ENCODE data around the gene HPS3. TPM values are rescaled to one million over a fixed set of nuclear protein-coding genes. Genes with fewer than 3 reads are reported as not detected.

The HPS3 gene
- total and polyA plus RNA-seq, 4 donors = 4.4 to 9.9 (median 7.7) TPM

DNA sequence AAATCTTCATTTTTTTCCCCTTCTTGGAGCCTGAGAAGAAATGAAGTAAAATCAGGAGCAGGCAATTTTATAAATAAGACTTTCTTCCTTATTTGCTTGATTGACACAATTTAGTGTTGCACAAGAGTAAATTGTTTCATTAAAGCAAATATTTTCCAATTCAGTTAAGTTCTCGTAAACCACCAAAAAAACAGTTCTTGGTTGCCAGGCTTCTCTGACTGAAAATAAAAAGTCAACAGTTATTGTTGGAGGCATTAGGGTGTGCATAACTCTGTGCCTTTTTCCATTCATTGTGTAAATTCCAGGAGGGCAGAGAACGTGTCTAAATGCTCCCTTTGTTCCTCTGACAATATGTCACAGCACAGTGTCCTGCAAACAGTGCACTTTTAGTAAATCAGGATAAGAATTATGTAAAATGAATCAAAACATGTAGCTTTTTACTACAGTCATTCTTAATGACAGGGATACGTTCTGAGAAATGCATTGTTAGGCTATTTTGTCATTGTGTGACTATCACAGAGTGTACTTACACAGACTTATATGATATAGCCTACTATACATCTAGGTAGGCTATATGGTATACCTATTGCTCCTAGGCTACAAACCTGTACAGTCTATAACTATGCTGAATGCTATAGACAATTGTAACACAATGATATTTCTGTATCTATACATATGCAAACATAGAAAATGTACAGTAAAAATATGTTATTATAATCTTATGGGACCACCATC is 92.5 kb downstream of the HPS3 start, which contains the start of gene CP:
Gene CP (minus strand): TSS at position 47 of the 735 bp plus-strand sequence. CDS start 37 bp downstream, at position 10.
- peak within 1 kb of the TSS; percentile 69 to 89 (median 79) for H3K4me3 ChIP-seq (ENCODE audit: low read depth in 1 of 3, low read length in 3 of 3)
- TF ChIP-seq, protein P1, sequence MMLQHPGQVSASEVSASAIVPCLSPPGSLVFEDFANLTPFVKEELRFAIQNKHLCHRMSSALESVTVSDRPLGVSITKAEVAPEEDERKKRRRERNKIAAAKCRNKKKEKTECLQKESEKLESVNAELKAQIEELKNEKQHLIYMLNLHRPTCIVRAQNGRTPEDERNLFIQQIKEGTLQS (IDR thresholded peaks at IDR 0.05) = no peak
- peak; percentile 41 to 43 for TF ChIP-seq RAD21 (IDR thresholded peaks at IDR 0.05)
- peak; percentile 70 for TF ChIP-seq YY1 (IDR thresholded peaks at IDR 0.05)
- TF ChIP-seq, protein P2, sequence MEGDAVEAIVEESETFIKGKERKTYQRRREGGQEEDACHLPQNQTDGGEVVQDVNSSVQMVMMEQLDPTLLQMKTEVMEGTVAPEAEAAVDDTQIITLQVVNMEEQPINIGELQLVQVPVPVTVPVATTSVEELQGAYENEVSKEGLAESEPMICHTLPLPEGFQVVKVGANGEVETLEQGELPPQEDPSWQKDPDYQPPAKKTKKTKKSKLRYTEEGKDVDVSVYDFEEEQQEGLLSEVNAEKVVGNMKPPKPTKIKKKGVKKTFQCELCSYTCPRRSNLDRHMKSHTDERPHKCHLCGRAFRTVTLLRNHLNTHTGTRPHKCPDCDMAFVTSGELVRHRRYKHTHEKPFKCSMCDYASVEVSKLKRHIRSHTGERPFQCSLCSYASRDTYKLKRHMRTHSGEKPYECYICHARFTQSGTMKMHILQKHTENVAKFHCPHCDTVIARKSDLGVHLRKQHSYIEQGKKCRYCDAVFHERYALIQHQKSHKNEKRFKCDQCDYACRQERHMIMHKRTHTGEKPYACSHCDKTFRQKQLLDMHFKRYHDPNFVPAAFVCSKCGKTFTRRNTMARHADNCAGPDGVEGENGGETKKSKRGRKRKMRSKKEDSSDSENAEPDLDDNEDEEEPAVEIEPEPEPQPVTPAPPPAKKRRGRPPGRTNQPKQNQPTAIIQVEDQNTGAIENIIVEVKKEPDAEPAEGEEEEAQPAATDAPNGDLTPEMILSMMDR (IDR thresholded peaks at IDR 0.05; ENCODE audit: low read depth, low read length, missing input control) = no peak
- TF ChIP-seq EGR1 (IDR thresholded peaks at IDR 0.05; ENCODE audit: low read depth in 2 of 2) = peak; percentile 35 to 95
- TF ChIP-seq, protein P3, sequence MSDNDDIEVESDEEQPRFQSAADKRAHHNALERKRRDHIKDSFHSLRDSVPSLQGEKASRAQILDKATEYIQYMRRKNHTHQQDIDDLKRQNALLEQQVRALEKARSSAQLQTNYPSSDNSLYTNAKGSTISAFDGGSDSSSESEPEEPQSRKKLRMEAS (IDR thresholded peaks at IDR 0.05) = peak; percentile 85
- peak; percentile 16 for TF ChIP-seq NR2F2 (IDR thresholded peaks at IDR 0.05)
- TF ChIP-seq, protein P4, sequence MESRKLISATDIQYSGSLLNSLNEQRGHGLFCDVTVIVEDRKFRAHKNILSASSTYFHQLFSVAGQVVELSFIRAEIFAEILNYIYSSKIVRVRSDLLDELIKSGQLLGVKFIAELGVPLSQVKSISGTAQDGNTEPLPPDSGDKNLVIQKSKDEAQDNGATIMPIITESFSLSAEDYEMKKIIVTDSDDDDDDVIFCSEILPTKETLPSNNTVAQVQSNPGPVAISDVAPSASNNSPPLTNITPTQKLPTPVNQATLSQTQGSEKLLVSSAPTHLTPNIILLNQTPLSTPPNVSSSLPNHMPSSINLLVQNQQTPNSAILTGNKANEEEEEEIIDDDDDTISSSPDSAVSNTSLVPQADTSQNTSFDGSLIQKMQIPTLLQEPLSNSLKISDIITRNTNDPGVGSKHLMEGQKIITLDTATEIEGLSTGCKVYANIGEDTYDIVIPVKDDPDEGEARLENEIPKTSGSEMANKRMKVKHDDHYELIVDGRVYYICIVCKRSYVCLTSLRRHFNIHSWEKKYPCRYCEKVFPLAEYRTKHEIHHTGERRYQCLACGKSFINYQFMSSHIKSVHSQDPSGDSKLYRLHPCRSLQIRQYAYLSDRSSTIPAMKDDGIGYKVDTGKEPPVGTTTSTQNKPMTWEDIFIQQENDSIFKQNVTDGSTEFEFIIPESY (IDR thresholded peaks at IDR 0.05) = peak; percentile 90
- TF ChIP-seq JUND (IDR thresholded peaks at IDR 0.05) = peak; percentile 34 to 81
- peak; percentile 87 for TF ChIP-seq SP1 (IDR thresholded peaks at IDR 0.05)
- peak; percentile 83 for TF ChIP-seq FOXA1 (IDR thresholded peaks at IDR 0.05)
- TF ChIP-seq TAF1 (conservative IDR thresholded peaks at IDR 0.05) = peak; percentile 98
- TF ChIP-seq HNF4A (conservative IDR thresholded peaks at IDR 0.05) = peak; percentile 60 to 92
- TF ChIP-seq HNF4G (IDR thresholded peaks at IDR 0.05) = no peak
- TF ChIP-seq RXRA (IDR thresholded peaks at IDR 0.05) = peak; percentile 66 to 94
- TF ChIP-seq GABPA (IDR thresholded peaks at IDR 0.05 in 1 of 2, conservative IDR thresholded peaks at IDR 0.05 in 1 of 2) = peak in 1 of 2 donors; percentile 63
- TF ChIP-seq, protein P5, sequence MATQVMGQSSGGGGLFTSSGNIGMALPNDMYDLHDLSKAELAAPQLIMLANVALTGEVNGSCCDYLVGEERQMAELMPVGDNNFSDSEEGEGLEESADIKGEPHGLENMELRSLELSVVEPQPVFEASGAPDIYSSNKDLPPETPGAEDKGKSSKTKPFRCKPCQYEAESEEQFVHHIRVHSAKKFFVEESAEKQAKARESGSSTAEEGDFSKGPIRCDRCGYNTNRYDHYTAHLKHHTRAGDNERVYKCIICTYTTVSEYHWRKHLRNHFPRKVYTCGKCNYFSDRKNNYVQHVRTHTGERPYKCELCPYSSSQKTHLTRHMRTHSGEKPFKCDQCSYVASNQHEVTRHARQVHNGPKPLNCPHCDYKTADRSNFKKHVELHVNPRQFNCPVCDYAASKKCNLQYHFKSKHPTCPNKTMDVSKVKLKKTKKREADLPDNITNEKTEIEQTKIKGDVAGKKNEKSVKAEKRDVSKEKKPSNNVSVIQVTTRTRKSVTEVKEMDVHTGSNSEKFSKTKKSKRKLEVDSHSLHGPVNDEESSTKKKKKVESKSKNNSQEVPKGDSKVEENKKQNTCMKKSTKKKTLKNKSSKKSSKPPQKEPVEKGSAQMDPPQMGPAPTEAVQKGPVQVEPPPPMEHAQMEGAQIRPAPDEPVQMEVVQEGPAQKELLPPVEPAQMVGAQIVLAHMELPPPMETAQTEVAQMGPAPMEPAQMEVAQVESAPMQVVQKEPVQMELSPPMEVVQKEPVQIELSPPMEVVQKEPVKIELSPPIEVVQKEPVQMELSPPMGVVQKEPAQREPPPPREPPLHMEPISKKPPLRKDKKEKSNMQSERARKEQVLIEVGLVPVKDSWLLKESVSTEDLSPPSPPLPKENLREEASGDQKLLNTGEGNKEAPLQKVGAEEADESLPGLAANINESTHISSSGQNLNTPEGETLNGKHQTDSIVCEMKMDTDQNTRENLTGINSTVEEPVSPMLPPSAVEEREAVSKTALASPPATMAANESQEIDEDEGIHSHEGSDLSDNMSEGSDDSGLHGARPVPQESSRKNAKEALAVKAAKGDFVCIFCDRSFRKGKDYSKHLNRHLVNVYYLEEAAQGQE (IDR thresholded peaks at IDR 0.05) = peak; percentile 82
- TF ChIP-seq FOXA2 (IDR thresholded peaks at IDR 0.05) = peak; percentile 93
- DNase-seq (ENCODE audit: low spot score) = no peak
- peak within 1 kb of the TSS; percentile 87 to 88 for H3K27ac ChIP-seq (ENCODE audit: low read depth in 1 of 2, low read length in 2 of 2)
- H3K9me3 ChIP-seq (ENCODE audit: control insufficient read depth in 4 of 4, low read length in 3 of 4) = no peaks in the 10 kb centered on the region
- peaks cover 0 to 25% (median 7%) of the 10 kb centered on the region in 4 donors for H3K4me1 ChIP-seq (ENCODE audit: control insufficient read depth in 4 of 4, insufficient read depth in 4 of 4, low read length in 3 of 4)
- no peaks in the 10 kb centered on the region for H3K27me3 ChIP-seq (ENCODE audit: control insufficient read depth in 4 of 4, insufficient read depth in 4 of 4, low read length in 3 of 4)
- H3K36me3 ChIP-seq (ENCODE audit: control insufficient read depth in 4 of 4, insufficient read depth in 3 of 4, low read depth in 1 of 4, low read length in 3 of 4) = peaks cover 0 to 2% (median 0%) of the 10 kb centered on the region in 4 donors
- peak within 1 kb of the TSS; percentile 97 to 100 for H3K9ac ChIP-seq (ENCODE audit: low read depth in 1 of 2, low read length in 2 of 2)
- WGBS = 20% methylated on average over 3 of the region's 3 CpGs

Small RNAs within 50 kb of the gene (small RNA-seq; reads per million reads assigned to genes)
- not detected for gene RF00019

Other genes with a start within 250 kb of the HPS3 start
- 10 to 100 TPM in 1 of 2 donors, 1 to 10 TPM in 1; 9.2 to 16.6 TPM for gene GYG1, start 138.1 kb upstream of the HPS3 start, total RNA-seq
- gene GYG1, start 138.1 kb upstream of the HPS3 start, polyA plus RNA-seq = 10 to 100 TPM; 10.2 to 16.7 TPM
- 10 to 100 TPM; 15.6 to 31.7 TPM for gene HLTF, start 43.1 kb upstream of the HPS3 start, total RNA-seq
- gene HLTF, start 43.1 kb upstream of the HPS3 start, polyA plus RNA-seq = 10 to 100 TPM in 1 of 2 donors, 1 to 10 TPM in 1; 4.1 to 18.4 TPM
- gene CP, start 92.2 kb downstream of the HPS3 start, total RNA-seq = 1,000 to 10,000 TPM; 1,260 to 1,748 TPM
- gene CP, start 92.2 kb downstream of the HPS3 start, polyA plus RNA-seq = 1,000 to 10,000 TPM in 1 of 2 donors, 100 to 1,000 TPM in 1; 565 to 1,294 TPM
- 10 to 100 TPM in 1 of 2 donors, 1 to 10 TPM in 1; 5.1 to 12.6 TPM for gene TM4SF18, start 204.0 kb downstream of the HPS3 start, total RNA-seq
- 1 to 10 TPM; 4.9 to 7.7 TPM for gene TM4SF18, start 204.0 kb downstream of the HPS3 start, polyA plus RNA-seq
- 10 to 100 TPM; 21.5 to 31.5 TPM for gene TM4SF1, start 248.0 kb downstream of the HPS3 start, total RNA-seq
- gene TM4SF1, start 248.0 kb downstream of the HPS3 start, polyA plus RNA-seq = 10 to 100 TPM; 20.0 to 28.8 TPM